ENCODE data around the gene LYPD5.

LYPD5 gene

GRCh38 chr19:43747557-43748204, 54.6 kb downstream of the LYPD5 start:
- no peak overlapping the region for H3K4me3 ChIP-seq (ENCODE audit: low read depth, low read length)
- peak; percentile 37 for DNase-seq (ENCODE audit: low read depth)
- no peak for TF ChIP-seq CTCF (IDR thresholded peaks at IDR 0.05; ENCODE audit: insufficient read depth, low read depth, low read length, missing control alignments)
